Frontal cortex (tissue), 4 donors: ENCODE measurements around the gene DENND2C. TPM values are rescaled to one million over a fixed set of nuclear protein-coding genes. Genes with fewer than 3 reads are reported as not detected.

Experiments
- DNase-seq, 2 donors: peaks; one replicate each; pipeline ENCODE4 v3.0.0; 2012; ENCODE audit warnings: low spot score in 2 of 2
- FAIRE-seq: peaks from 2 replicates; lab custom pipeline; 2012; peaks lifted over from hg19 to GRCh38; lab: Jason Lieb, UNC
- small RNA-seq: library from RNA; depleted of rRNA; stranded (forward); fragments of <200 nt; gene quantifications from one replicate; pipeline ENCODE3, GENCODE V24; 2014
- total RNA-seq: library from RNA; depleted of rRNA; stranded (reverse); fragments of >200 nt; gene quantifications from one replicate; pipeline ENCODE4 v1.2.3, GENCODE V29; 2014
- donor health status: control.
- donor health status: control.
- donor health status: control.

The DENND2C gene
- total RNA-seq, 1 donor from 2014 or later = 2.0 TPM

DNA sequence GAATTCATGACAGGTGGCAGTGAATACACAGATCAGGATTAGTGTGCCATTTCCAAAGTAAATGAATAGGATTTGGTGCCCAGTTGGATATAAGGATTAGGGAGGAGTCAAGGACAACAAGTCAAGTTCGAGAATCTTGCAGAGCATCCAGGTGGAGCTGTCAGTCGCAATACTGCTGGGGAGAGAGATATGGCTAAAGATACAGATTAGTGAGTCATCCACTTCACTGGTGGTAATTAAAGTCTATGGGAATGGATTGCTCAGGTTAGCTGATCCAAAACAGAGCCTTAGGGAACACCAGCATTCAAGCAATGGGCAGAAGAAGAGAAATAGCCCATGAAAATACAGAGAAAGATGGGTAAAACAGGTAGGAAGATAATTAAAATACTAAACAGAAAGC lies 115.3 kb downstream of the DENND2C start:
- DNase-seq (no peak), FAIRE-seq (no peak)

DNA sequence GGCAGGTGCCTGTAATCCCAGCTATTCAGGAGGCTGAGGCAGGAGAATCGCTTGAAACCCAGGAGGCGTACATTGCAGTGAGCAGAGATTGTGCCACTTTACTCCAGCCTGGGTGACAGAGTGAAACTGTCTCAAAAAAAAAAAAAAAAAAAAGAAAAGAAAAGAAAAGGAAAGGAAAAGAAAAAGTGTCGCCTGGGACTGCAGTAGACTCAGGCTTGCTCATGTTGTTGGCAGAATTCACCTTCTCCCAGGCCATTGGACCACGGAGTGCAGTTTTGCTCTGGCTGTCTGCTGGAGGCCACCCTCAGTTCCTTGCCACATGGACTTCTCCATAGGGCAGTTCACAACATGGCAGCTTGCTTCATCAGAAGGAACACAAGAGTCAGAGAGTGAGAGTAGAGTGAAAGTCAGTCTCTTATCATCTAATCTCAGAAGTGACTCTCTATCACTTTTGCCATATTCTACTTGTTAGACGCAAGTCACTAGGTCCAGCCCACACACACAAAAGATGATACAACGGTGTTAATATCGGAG lies 117.7 kb downstream of the DENND2C start:
- DNase-seq (no peak), FAIRE-seq (no peak)

DNA sequence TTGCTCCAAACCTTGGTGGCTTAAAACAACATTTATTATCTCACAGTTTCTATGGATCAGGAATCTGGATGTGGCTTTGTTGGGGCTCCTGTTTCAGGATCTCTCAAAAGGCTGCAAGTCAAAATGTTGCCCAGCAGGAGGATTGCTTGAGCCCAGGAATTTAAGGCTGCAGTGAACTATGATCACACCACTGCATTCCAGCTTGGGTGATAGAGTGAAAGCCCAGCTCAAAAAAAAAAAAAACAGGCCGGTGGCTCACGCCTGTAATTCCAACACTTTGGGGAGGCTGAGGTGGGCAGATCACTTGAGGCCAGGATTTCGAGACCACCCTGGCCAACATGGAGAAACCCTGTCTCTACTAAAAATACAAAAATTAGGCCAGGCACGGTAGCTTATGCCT lies 118.4 kb downstream of the DENND2C start:
- DNase-seq = no peak

DNA sequence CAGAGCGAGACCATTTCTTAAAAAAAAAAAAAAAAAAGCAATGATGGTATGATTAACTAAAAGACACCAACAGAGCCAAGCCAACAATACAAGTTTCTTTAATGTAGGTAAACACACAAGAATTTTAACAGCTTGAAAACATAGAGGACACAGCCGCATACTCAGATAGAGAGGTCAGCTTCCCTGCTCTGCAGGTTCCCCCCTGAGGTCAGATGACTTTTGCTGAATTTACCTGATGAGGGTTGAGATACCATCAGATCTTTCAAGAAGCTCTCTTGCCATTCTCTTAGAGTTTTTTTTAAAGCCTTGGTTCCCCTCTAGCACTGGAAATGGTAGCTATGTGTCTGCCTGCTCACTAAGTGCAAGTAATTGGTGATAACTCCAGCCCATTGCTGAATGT lies 119.5 kb downstream of the DENND2C start:
- no peak for DNase-seq
- FAIRE-seq = no peak

More for the DNA sequence above, 118.4 kb downstream of the DENND2C start:
- FAIRE-seq = no peak

DNA sequence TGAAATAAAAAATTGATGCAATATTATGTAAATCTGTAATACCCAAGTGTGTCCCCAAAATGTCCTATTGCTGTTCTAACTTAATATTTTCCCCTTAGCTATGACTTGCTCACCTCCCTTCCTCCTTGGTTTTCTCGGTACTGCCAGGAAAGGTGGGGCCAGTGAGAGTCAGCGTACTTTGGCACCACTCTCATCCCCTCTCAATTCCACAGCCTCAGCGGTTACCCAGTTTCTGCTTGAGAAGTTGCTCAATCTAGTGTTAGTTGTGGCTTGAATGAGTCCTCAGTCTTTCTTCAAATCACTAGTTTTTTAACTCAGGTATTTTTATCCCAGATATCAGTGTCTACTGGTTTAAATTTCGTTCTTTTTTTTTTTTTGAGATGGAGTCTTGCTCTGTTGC lies 120.7 kb downstream of the DENND2C start:
- FAIRE-seq = no peak
- DNase-seq = no peak

DNA sequence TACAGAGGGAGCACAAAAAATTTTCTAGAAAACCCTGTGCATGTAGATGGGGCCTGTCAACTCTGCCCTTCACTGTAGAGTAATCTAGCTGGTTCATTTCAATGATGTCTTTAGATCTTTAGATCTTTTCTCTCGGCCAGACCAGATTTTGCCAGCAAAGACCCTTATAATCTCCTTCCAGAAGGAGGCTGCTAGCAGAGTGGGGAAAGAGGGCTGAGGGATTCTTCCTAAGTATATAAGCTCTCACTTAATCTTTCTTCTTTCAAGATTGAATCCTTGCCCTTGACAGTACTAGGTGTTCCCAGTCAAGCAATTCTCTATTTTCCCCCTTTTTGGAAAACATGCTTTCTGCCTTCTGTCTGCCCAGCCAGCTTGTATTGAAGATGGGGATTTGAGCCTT lies 122.8 kb downstream of the DENND2C start:
- DNase-seq (no peak), FAIRE-seq (no peak)

DNA sequence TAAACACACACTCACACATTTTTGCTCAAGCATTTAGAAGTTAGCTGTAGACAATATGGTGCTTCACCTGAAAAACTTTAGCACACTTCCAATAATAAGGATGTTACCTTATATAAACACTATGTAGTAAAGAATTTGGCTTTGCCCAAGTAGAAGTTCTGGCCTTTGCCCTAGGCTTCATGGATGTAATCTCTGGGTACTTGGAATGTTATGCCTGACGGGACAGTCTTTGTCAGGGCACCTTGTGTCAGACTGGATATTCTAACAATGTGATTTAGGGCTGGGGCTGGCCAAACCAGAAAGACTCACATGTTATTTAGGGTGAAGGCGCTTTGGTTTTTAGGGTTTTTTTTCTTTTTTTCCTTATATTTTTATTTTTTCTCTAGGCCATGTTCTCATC lies 124.1 kb downstream of the DENND2C start:
- FAIRE-seq (no peak), DNase-seq (no peak)

DNA sequence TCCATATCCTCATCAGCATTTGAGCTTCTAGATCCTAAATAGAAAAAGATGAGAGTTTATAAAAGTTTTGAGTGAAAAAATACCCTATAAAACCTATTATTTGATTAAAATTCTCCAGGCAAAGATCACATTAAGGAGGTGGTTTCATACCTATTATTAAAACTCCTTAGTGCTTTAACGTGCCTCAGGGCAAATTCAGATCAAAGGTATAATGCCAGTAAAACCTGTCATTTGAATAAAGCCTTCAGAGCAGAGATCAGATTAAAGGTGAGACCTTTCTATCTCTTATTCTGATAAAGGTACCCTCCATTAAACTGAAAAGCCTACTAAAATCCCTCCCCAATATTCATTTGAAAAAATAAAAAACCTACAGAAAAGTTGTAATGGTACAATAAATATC lies 124.5 kb downstream of the DENND2C start:
- FAIRE-seq = no peak
- no peak for DNase-seq

DNA sequence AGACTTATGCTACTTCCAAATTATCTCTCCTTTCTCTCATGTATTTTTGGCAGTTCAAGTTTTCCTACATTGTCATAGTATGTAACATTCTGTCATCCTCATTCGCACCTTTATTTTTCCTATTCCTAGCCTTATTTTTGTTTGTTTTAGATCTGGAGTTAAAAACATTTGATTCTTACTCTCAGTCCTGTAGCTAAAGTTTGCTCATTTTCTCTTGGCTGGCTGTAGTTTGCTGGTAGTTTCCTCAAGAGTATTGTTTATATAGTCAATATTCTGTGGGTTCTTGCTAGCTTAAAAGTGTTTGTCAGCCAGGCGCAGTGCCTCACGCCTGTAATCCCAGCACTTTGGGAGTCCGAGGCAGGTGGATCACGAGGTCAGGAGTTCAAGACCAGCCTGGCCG lies 129.0 kb downstream of the DENND2C start:
- no peak for FAIRE-seq
- DNase-seq = no peak

DNA sequence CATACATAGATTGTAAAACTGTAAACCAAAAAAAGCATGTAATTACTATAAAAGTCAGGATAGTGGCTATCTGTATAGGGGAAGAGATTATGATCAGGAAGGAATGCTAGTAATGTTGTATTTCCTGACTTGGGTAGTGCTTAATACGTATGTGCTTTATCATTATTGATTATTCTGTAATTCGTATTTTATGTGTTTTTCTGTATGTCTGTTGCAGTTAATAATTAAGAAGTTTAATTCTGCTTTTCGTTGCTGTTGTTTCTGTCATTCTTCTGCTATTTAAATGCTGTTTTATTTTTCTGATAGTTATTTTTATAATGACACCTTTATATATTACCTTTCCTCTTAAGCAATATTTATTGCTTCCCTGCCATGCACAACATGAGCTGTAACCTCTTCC lies 129.6 kb downstream of the DENND2C start:
- FAIRE-seq = no peak
- DNase-seq = no peak

DNA sequence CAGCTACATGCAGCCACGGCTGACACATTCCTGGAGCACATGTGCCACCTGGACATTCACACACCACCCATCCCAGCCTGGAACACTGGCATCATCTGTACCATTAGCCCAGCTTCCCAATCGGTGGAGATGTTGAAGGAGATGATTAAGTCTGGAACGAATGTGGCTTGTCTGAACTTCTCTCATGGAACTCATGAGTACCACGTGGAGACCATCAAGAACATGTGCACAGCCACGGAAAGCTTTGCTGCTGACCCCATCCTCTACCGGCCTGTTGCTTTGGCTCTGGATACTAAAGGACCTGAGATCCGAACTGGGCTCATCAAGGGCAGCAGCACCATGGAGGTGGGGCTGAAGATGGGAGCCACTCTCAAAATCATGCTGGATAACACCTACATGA lies 133.8 kb downstream of the DENND2C start:
- DNase-seq = no peak
- no peak for FAIRE-seq

DNA sequence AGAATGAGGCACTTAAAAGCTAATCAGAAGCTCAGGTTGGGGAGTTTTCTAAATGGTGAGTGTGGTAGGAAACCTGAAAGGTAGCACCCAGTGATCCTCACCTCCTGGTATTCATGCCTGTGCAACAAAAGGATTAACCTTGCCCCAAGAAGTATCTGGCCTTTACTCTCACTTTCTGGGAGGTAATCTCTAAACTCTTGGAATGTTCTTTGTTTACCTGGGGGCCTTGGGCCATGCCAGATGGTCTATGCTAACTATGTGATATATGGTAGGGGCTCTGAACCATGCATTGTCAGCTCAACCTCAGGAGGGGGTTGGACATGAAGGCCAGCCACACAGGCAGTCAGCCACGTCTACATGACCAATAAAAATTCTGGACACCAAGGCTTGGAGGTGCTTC lies 134.4 kb downstream of the DENND2C start:
- FAIRE-seq (no peak), DNase-seq (no peak)

Small RNAs within 50 kb of the gene (small RNA-seq; reads per million reads assigned to genes)
- not detected for gene RN7SL432P

Other genes starting within 250 kb of the DENND2C start
- 74.6 TPM for gene TRIM33, start 158.8 kb downstream of the DENND2C start, total RNA-seq
- gene BCAS2, start 88.4 kb downstream of the DENND2C start, total RNA-seq = 50.5 TPM
- not detected for gene AMPD1, start 25.5 kb upstream of the DENND2C start, total RNA-seq
- gene NRAS, start 46.7 kb upstream of the DENND2C start, total RNA-seq = 84.0 TPM
- gene CSDE1, start 87.9 kb upstream of the DENND2C start, total RNA-seq = 831 TPM
- gene SIKE1, start 110.6 kb upstream of the DENND2C start, total RNA-seq = 86.8 TPM
- not detected for gene SYCP1, start 184.8 kb upstream of the DENND2C start, total RNA-seq